Measurements from ENCODE around the gene SMIM14.
"Not testable (repeated sequence)": the region's sequence is repeated elsewhere in the genome, so short reads cannot be mapped to it uniquely, and the experiment has no call there.

Gene SMIM14

DNA sequence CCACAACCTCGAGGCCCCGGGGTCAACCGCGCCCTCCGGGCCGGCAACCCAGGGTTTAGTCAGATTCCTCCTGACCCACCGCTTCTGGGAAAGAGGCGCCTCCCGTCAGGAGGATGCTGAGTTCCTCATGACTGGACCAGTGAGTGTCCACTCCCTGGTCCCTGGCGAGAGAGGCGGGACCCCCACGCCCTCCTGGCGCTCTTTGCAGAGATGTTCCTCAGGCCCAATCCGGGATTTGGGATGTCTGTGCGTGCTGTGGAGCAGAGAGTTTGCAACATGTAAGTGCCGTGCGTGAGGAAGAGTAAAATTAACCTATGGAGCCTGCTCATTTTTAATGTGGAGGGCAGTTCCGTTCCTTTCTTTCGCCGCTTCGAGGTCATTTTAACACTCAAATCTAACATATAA is 110.6 kb downstream of the SMIM14 start:
- DNase-seq: peak; percentile 62

- peak; percentile 95 for DNase-seq
Measured at GRCh38 chr4:39527296-39528060, 111.2 kb downstream of the SMIM14 start, which contains the start of gene UGDH. Gene UGDH (minus strand): TSS chr4:39527439. CDS start chr4:39521512, 5,927 bp downstream.

- no peak for DNase-seq
Measured at GRCh38 chr4:39526765-39527295, 111.8 kb downstream of the SMIM14 start.

GRCh38 chr4:39525822-39526690 is 112.6 kb downstream of the SMIM14 start:
- no peak for DNase-seq

GRCh38 chr4:39524161-39524957 is 114.3 kb downstream of the SMIM14 start:
- no peak for DNase-seq

DNA sequence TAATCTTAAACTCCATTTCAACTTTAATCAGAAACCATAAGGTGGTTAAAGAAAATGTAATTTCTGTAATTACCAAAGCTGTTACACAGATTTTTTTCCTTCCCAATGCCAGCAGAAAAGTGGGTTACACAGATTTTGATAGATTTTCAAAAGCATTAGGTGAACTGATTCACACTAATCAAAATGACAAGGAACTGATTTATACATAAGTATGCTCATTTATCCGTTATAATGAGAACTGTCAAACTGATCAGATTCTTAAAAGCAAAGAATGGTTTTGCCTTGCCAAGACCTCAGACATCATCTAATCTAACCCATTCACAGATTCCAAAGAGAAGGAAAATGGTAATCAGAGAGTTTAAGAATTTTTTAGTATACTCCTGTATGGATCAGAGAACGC is 116.6 kb downstream of the SMIM14 start:
- no peak for DNase-seq

- DNase-seq: no peak
Measured at GRCh38 chr4:39521253-39521919, 117.3 kb downstream of the SMIM14 start.

- DNase-seq: no peak
Measured at GRCh38 chr4:39518484-39518883, 120.2 kb downstream of the SMIM14 start.

GRCh38 chr4:39516407-39516966 is 122.2 kb downstream of the SMIM14 start:
- DNase-seq: no peak

DNA sequence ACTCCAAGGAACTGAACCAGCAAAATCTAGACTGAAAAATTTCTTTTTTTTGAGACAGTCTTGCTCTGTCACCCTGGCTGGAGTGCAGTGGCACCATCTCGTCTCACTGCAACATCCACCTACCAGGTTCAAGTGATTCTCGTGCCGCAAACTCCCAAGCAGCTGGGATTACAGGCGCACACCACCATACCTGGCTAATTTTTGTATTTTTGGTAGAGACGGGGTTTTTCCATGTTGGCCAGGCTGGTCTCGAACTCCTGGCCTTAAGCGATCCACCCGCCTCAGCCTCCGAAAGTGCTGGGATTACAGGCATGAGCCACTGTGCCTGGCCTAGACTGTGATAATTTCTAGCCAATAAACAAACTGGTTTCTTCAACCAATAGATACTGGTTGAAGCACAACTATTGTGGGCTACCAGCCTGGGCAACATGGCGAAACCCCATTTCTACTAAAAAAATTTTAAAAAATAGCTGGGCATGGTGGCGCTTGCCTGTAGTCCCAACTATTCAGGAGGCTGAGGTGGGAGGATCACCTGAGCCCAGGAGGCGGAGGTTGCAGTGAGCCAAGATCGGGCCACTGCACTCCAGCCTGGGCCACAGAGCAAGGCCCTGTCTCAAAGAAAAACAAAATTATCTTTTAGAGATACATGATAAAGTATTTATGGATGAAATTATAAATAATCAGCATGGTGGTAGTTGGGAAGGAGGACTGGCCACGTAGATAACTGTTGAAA is 122.8 kb downstream of the SMIM14 start:
- DNase-seq: not testable (repeated sequence)

DNA sequence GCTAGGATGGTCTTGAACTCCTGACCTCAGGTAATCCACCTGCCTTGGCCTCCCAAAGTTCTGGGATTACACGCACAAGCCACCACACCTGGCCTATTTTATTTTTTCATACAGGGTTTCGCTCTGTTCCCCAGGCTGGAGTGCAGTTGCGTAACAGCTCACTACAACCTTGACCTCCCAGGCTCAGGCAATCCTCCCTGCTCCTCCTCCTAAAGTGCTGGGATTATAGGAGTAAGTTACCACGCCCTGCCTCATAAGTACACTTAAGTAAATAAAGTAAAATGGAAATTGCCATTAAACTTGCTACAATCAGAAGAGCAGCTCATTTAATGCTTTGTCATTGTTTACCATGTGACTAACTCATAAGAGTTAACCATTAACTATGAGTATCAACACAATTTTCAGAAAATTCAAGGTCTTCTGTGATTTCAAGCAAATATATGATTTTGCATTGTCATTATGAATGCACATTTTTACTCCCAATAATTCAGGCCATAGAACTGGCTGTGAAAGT is 123.7 kb downstream of the SMIM14 start:
- DNase-seq: peak; percentile 41

- not testable (repeated sequence) for DNase-seq
Measured at GRCh38 chr4:39514266-39514665, 124.4 kb downstream of the SMIM14 start.

GRCh38 chr4:39510348-39510929 is 128.2 kb downstream of the SMIM14 start:
- DNase-seq: no peak

DNA sequence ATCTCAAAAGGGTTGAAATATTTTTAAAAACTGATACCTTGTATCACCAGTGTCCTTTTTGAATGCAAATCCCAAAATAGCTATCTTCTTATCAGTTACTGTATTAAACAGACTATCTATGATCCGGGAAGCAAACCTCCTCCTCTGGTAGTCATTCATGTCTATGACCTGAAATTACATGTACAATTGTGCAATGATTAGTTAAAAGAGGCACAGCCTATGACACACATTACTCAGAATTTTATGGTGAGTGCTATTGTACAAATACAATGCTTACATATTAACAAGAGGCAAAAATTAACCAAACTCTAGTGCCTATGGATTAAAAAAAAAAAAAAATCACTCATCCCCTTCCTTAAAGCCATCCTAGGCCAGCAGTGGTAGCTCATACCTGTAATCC is 133.1 kb downstream of the SMIM14 start:
- DNase-seq: no peak

- DNase-seq: no peak
Measured at GRCh38 chr4:39504538-39504937, 134.1 kb downstream of the SMIM14 start.

DNA sequence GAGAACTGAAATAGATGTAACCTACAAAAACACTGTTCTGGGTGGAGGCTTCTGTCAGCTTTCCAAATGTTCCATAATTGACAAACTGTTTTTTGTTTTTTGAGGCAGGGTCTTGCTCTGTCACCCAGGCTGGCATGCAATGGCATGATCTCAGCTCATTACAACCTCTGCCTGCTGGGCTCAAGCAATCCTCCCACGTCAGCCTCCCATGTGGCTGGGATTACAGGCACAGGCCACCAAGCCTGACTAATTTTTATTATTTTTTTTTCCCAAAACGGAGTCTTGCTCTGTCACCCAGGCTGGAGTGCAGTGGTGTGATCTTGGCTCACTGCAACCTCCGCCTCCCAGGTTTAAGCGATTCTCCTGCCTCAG is 136.0 kb downstream of the SMIM14 start:
- DNase-seq: not testable (repeated sequence)

DNA sequence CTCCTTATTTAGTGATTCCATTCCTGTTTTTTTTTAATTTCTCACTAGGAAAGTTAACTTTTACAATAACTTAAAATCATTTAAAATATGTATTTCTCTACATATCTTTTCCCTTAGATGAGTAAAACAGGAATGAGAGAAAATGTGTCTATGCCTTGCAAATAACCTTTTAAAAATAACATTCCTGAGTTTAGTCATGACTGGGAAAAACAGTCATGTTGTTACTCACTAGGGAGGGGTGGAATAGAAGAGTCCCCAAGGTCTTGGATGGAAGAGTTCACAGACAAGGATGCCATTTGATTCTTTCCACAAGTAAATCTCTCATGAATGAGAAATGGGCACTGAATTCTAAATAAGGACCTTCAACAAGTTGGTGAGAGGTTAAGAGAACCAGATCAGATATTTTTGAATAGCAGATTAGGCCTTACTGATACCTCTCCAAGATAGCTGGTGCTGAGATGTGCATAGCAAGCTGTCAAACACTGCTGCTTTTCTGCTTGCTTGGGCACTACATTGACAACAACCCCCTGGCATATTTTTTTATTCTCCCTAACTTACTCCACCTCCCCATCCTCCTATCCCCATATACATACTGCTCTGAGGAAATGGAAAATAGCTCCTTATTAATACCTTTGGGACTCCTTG is 136.5 kb downstream of the SMIM14 start:
- no peak for DNase-seq

GRCh38 chr4:39498727-39499020 is 140.0 kb downstream of the SMIM14 start:
- no peak for DNase-seq

GRCh38 chr4:39497909-39498726 is 140.5 kb downstream of the SMIM14 start:
- no peak for DNase-seq
